ENCODE results near the gene IRF9.

IRF9 gene

GRCh38 chr14:24156840-24157239 lies 4.2 kb upstream of the IRF9 start:
- Histone ChIP-seq H3K27me3 (ENCODE audit: control insufficient read depth, insufficient read depth, low read length) (no peaks in the 10 kb centered on the region), H3K79me2 (peaks cover 2% of the 10 kb centered on the region), H3K27ac (no peak overlapping the region), H3K4me3 (ENCODE audit: low read depth, low read length) (no peak overlapping the region), H3K4me2 (ENCODE audit: low read length) (no peak overlapping the region), H3K36me3 (ENCODE audit: control insufficient read depth, insufficient read depth, low read length) (no peaks in the 10 kb centered on the region), H3K4me1 (peaks cover 3% of the 10 kb centered on the region), H2AFZ (no peak overlapping the region), H3K9ac (no peak overlapping the region), H3K9me3 (ENCODE audit: control insufficient read depth, low read length) (no peaks in the 10 kb centered on the region)
- TF ChIP-seq, protein P1, sequence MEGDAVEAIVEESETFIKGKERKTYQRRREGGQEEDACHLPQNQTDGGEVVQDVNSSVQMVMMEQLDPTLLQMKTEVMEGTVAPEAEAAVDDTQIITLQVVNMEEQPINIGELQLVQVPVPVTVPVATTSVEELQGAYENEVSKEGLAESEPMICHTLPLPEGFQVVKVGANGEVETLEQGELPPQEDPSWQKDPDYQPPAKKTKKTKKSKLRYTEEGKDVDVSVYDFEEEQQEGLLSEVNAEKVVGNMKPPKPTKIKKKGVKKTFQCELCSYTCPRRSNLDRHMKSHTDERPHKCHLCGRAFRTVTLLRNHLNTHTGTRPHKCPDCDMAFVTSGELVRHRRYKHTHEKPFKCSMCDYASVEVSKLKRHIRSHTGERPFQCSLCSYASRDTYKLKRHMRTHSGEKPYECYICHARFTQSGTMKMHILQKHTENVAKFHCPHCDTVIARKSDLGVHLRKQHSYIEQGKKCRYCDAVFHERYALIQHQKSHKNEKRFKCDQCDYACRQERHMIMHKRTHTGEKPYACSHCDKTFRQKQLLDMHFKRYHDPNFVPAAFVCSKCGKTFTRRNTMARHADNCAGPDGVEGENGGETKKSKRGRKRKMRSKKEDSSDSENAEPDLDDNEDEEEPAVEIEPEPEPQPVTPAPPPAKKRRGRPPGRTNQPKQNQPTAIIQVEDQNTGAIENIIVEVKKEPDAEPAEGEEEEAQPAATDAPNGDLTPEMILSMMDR (IDR thresholded peaks at IDR 0.05): no peak

GRCh38 chr14:24157331-24157730 lies 3.7 kb upstream of the IRF9 start:
- H3K36me3 ChIP-seq (ENCODE audit: control insufficient read depth, insufficient read depth, low read length): no peaks in the 10 kb centered on the region
- H3K4me3 ChIP-seq (ENCODE audit: low read depth, low read length): no peak overlapping the region
- H3K27ac ChIP-seq: no peak overlapping the region
- TF ChIP-seq, protein P1 (IDR thresholded peaks at IDR 0.05): no peak
- no peaks in the 10 kb centered on the region for H3K9me3 ChIP-seq (ENCODE audit: control insufficient read depth, low read length)
- peaks cover 6% of the 10 kb centered on the region for H3K4me1 ChIP-seq
- no peak overlapping the region for H3K4me2 ChIP-seq (ENCODE audit: low read length)
- no peak overlapping the region for H2AFZ ChIP-seq
- no peak overlapping the region for H3K9ac ChIP-seq
- H3K27me3 ChIP-seq (ENCODE audit: control insufficient read depth, insufficient read depth, low read length): no peaks in the 10 kb centered on the region
- H3K79me2 ChIP-seq: peaks cover 5% of the 10 kb centered on the region

DNA sequence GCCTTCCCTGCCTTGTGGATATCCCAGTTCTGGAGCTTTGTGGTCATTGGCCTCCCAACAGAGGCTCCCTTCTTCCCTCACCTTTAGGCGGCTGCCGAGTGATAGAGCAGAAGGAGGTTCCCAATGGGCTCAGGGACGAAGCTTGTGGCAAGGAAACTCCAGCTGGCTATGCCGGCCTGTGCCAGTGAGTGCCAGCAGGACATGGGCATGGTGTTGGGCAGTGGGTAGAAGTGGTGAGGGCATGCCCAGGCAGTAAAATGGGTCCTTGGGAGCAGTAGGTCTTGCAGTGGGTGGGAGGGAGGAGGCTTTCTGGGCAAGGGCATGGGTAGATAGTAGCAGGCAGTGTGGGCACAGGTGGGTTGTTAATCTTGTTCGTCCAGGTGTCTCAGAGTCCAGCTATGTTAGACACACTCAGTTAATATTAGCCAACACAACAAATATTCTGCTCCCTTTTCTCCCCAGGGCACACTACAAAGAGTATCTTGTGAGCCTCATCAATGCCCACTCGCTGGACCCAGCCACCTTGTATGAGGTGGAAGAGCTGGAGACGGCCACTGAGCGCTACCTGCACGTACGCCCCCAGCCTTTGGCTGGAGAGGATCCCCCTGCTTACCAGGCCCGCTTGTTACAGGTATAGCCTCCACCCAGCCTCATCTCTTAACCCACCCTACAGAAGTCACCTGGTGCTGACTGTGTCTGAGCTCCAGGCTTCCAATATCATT lies 1.1 kb upstream of the IRF9 start:
- no peaks in the 10 kb centered on the region for H3K27me3 ChIP-seq (ENCODE audit: control insufficient read depth, insufficient read depth, low read length)
- no peaks in the 10 kb centered on the region for H3K36me3 ChIP-seq (ENCODE audit: control insufficient read depth, insufficient read depth, low read length)
- H2AFZ ChIP-seq: no peak overlapping the region
- H3K4me3 ChIP-seq (ENCODE audit: low read depth, low read length): no peak overlapping the region
- H3K9ac ChIP-seq: no peak overlapping the region
- H3K4me1 ChIP-seq: peaks cover 6% of the 10 kb centered on the region
- no peak overlapping the region for H3K4me2 ChIP-seq (ENCODE audit: low read length)
- H3K79me2 ChIP-seq: peaks cover 5% of the 10 kb centered on the region
- H3K27ac ChIP-seq: peak overlapping the region; percentile 83
- TF ChIP-seq, protein P1 (IDR thresholded peaks at IDR 0.05): no peak
- no peaks in the 10 kb centered on the region for H3K9me3 ChIP-seq (ENCODE audit: control insufficient read depth, low read length)

DNA sequence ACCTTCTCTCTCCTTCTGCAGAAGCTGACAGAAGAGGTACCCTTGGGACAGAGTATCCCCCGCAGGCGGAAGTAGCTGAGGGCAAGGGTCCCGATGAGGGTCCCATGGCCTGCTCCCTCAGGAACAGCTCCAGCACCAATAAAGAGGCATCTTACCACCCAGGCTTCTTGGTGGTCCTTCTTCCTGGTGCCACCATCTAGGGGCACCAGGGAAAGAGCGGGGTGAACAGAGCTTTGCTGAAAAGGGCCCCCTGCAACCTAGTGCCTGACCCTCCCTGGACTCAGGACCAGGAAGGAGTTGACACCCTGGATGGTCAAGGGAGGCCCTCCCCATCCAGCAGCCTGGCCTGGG lies 591 bp upstream of the IRF9 start:
- Histone ChIP-seq H3K4me3 (ENCODE audit: low read depth, low read length) (no peak overlapping the region), H3K9me3 (ENCODE audit: control insufficient read depth, low read length) (no peaks in the 10 kb centered on the region), H3K4me1 (peaks cover 6% of the 10 kb centered on the region), H3K9ac (no peak overlapping the region), H2AFZ (peak overlapping the region; percentile 43), H3K27me3 (ENCODE audit: control insufficient read depth, insufficient read depth, low read length) (no peaks in the 10 kb centered on the region), H3K79me2 (peaks cover 5% of the 10 kb centered on the region), H3K27ac (peak overlapping the region; percentile 83), H3K4me2 (ENCODE audit: low read length) (no peak overlapping the region), H3K36me3 (ENCODE audit: control insufficient read depth, insufficient read depth, low read length) (no peaks in the 10 kb centered on the region)
- TF ChIP-seq, protein P1 (IDR thresholded peaks at IDR 0.05): no peak

DNA sequence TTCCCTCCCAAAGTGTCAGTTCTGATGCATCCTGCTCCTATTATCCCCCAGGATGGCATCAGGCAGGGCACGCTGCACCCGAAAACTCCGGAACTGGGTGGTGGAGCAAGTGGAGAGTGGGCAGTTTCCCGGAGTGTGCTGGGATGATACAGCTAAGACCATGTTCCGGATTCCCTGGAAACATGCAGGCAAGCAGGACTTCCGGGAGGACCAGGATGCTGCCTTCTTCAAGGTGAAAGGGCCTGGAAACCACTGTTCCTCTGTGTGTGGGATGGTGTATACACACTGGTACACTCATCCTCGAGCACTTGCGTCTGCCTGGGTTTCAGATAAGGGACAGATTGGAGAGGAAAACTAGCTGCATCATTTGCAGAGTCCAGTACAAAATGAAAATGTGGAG lies 1.0 kb downstream of the IRF9 start:
- no peaks in the 10 kb centered on the region for H3K27me3 ChIP-seq (ENCODE audit: control insufficient read depth, insufficient read depth, low read length)
- peaks cover 5% of the 10 kb centered on the region for H3K79me2 ChIP-seq
- no peak overlapping the region for H2AFZ ChIP-seq
- peak overlapping the region; percentile 67 for H3K4me2 ChIP-seq (ENCODE audit: low read length)
- TF ChIP-seq, protein P1 (IDR thresholded peaks at IDR 0.05): no peak
- no peaks in the 10 kb centered on the region for H3K9me3 ChIP-seq (ENCODE audit: control insufficient read depth, low read length)
- H3K36me3 ChIP-seq (ENCODE audit: control insufficient read depth, insufficient read depth, low read length): no peaks in the 10 kb centered on the region
- peak overlapping the region; percentile 83 for H3K27ac ChIP-seq
- peaks cover 6% of the 10 kb centered on the region for H3K4me1 ChIP-seq
- no peak overlapping the region for H3K9ac ChIP-seq
- H3K4me3 ChIP-seq (ENCODE audit: low read depth, low read length): peak overlapping the region; percentile 69
